Fibroblast of pulmonary artery (primary cell): Measurements from ENCODE around the gene EIF3B.

ENCODE experiments used
- DNase-seq: peaks from one replicate; pipeline ENCODE4 v3.0.0-alpha.2; 2010; ENCODE audit warnings: low read depth
- H3K4me3 ChIP-seq: replicated peaks from 2 replicates; pipeline ENCODE4 v1.5.1; 2011; ENCODE audit warnings: low read depth, mild to moderate bottlenecking, control low read depth, low read length, moderate library complexity
- CTCF ChIP-seq: IDR thresholded peaks from 2 replicates; pipeline ENCODE4 v1.5.1; 2011; ENCODE audit warnings: mild to moderate bottlenecking, control low read depth, low read length, inconsistent platforms; ENCODE audit errors: missing control alignments

EIF3B gene

DNA sequence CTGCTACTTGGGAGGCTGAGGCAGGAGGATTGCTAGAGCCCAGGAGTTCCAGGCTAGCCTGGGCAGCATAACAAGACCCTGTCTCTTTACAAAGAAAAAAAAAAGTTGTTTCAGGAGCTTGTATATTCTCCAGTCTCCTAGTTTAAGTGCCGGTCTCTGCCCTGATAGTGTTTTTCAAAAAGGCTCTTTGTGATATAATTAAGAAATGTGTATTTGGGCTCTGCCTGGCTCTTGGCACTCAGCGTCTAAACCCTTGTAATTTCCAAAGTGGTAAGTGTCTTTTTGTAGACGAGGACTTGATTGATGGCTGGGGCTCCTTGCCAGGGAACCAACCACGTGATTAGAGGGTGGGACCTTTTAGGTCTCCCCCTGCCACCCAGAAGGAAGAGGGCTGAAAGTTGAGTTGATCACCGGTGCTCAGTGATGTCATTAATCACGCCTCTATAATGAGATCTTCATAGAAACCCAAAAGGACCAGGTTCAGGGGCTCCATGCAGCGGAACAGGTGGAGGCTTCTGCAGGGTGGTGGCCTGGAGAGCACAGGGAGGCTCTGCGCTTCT is 4.4 kb downstream of the EIF3B start:
- no peak for TF ChIP-seq CTCF
- no peak overlapping the region for H3K4me3 ChIP-seq
- DNase-seq = no peak

- DNase-seq = no peak
- H3K4me3 ChIP-seq = no peak overlapping the region
- TF ChIP-seq CTCF = no peak
Observed at GRCh38 chr7:2359610-2360009, 5.0 kb downstream of the EIF3B start.

DNA sequence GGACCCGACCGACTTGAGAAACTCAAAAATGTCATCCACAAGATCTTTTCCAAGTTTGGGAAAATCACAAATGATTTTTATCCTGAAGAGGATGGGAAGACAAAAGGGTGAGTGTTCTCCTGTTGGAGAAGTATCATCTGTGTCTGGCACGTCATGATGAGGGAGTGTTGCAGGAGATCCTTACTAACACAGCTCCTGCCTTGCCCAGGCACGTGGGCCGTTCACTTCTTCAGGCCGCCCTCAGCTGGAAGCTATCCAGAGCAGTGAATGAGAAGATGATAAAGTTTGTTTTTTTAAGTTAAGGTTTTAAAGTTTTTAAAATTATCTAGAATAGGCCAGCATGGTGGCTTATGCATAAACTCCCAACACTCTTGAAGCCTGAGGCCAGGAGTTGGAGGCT is 6.2 kb downstream of the EIF3B start:
- no peak for TF ChIP-seq CTCF

GRCh38 chr7:2362385-2363088 is 7.9 kb downstream of the EIF3B start:
- H3K4me3 ChIP-seq = no peak overlapping the region
- no peak for TF ChIP-seq CTCF
- no peak for DNase-seq

More for the DNA sequence above, 6.2 kb downstream of the EIF3B start:
- no peak overlapping the region for H3K4me3 ChIP-seq
- peak; percentile 76 for DNase-seq

DNA sequence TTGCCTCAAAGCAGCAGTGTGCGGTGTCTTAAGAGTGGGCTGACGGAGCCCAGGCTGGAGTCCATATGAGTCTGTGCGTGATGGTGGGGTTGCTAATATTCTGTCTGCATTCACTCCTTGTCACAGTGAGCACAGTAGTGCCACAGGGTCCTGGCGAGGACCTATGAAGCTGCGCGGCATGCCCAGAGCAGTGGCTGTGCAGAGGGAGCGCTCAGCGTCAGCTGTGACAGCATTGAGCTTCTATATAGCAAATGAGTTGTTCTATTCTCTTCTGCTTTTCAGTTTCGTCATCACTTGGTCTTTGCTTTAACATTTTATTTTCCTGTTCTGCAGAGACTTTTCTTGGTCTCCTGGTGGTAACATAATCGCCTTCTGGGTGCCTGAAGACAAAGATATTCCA is 14.5 kb downstream of the EIF3B start:
- DNase-seq = no peak
- no peak for TF ChIP-seq CTCF
- H3K4me3 ChIP-seq = no peak overlapping the region

DNA sequence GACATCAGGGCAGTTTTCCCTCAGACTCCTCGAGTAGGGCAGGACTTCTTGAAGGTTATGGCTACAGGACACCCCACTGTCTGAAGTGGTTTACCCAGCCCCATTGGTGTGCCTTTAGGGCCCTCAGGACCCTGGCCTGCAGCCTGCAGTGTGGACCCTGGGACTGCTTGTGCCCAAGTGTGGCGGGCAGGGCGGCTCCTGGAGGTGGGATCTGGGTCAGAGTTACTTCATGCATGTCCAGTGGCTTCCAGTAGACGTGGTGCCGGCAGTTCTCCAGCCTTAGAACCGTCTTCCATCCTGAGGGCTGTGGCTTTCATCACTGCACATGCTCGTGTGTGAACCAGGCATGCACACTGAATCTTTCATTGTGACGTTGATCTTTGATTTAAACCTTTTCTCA is 16.7 kb downstream of the EIF3B start:
- no peak for DNase-seq

More for the DNA sequence above, 16.7 kb downstream of the EIF3B start:
- no peak for TF ChIP-seq CTCF
- H3K4me3 ChIP-seq = no peak overlapping the region
